Suppressor macrophage treated with lipopolysaccharide for 4 hours (primary cell): Measurements from ENCODE around the gene FBXO24.

ENCODE experiments used
- DNase-seq: peaks from one replicate; pipeline ENCODE4 v3.0.0-alpha.2; 2020

Gene FBXO24

GRCh38 chr7:100598425-100598824, 12.3 kb downstream of the FBXO24 start:
- DNase-seq = no peak

- no peak for DNase-seq
These were observed 14.0 kb downstream of the FBXO24 start for GRCh38 chr7:100599911-100600729.

GRCh38 chr7:100600730-100601038, 14.6 kb downstream of the FBXO24 start:
- no peak for DNase-seq

GRCh38 chr7:100602889-100603725, 17.0 kb downstream of the FBXO24 start:
- DNase-seq = no peak

- no peak for DNase-seq
These were observed 17.5 kb downstream of the FBXO24 start for GRCh38 chr7:100603726-100604027.

- DNase-seq = peak; percentile 80
These were observed 18.2 kb downstream of the FBXO24 start for GRCh38 chr7:100604028-100604975.

GRCh38 chr7:100604976-100605911, 19.1 kb downstream of the FBXO24 start:
- peak; percentile 49 for DNase-seq

GRCh38 chr7:100606313-100606712, 20.2 kb downstream of the FBXO24 start:
- no peak for DNase-seq

- no peak for DNase-seq
These were observed 21.0 kb downstream of the FBXO24 start for GRCh38 chr7:100607111-100607510.

- no peak for DNase-seq
These were observed 23.8 kb downstream of the FBXO24 start for GRCh38 chr7:100609958-100610357.

GRCh38 chr7:100611983-100612729, 26.0 kb downstream of the FBXO24 start, which contains the start of gene MOSPD3:
Gene MOSPD3 (plus strand): TSS chr7:100612540. CDS start chr7:100612792, 252 bp downstream.
- peak; percentile 99 for DNase-seq

- no peak for DNase-seq
These were observed 26.7 kb downstream of the FBXO24 start for GRCh38 chr7:100612730-100613390.

GRCh38 chr7:100613412-100614175, 27.5 kb downstream of the FBXO24 start:
- peak; percentile 37 for DNase-seq

GRCh38 chr7:100614308-100614861, 28.3 kb downstream of the FBXO24 start:
- no peak for DNase-seq

GRCh38 chr7:100620239-100620638, 34.1 kb downstream of the FBXO24 start:
- no peak for DNase-seq

- no peak for DNase-seq
These were observed 34.7 kb downstream of the FBXO24 start for GRCh38 chr7:100620804-100621203.

- no peak for DNase-seq
These were observed 35.4 kb downstream of the FBXO24 start for GRCh38 chr7:100621554-100621953.

GRCh38 chr7:100623951-100624824, 38.1 kb downstream of the FBXO24 start:
- DNase-seq = no peak
